HCT116 (cell line): Measurements from ENCODE around the gene SH3BP4. TPM values are rescaled to one million over a fixed set of nuclear protein-coding genes. Genes with fewer than 3 reads are reported as not detected.

Experiments used
- ATAC-seq: fragments of 200-7000 bp; cut with Tn5 transposase; 2 replicates; pipeline ENCODE4 v1.9.1; 2020; ENCODE audit warnings: mild to moderate bottlenecking, moderate library complexity
- BruUV-seq: library from RNA; stranded (reverse); fragments of 400-500 nt; replicated peaks from 2 replicates; lab custom pipeline; 2021; lab: Mats Ljungman, UMichigan
- CTCF ChIA-PET: fragments of 300-600 bp; sonication (Branson Sonifier 250); formaldehyde crosslinking; loops from one replicate; lab custom pipeline; 2021; ENCODE audit warnings: antibody characterized with exemption; lab: Charles Lee
- POLR2A ChIA-PET: fragments of 300-600, 350-600 bp; sonication (Branson Sonifier 250); formaldehyde crosslinking; loops from one replicate; lab custom pipeline; 2021; ENCODE audit warnings: antibody characterized with exemption; lab: Charles Lee
- RAD21 ChIA-PET, 2 experiments: fragments of 300-600 bp; sonication (Branson Sonifier 250); formaldehyde crosslinking; loops; one replicate each; lab custom pipeline; 2023; ENCODE audit warnings: low total read pairs in 2 of 2; ENCODE audit not compliant: uncharacterized antibody in 2 of 2, unreplicated experiment in 2 of 2, low non-redundant PET in 1 of 2; lab: Charles Lee
- DNase-seq: peaks from one replicate; pipeline ENCODE4 v3.0.0-alpha.2; 2010; ENCODE audit warnings: low read depth, low spot score
- H2AFZ ChIP-seq: fragments of 200-600 bp; shearing (Covaris generic), sonication (generic); 2 replicates; pipeline ENCODE4 v1.6.1; 2017; ENCODE audit warnings: low read depth, mixed run types, mixed read lengths, antibody characterized with exemption, low read length; ENCODE audit not compliant: poor library complexity, severe bottlenecking
- H3K27ac ChIP-seq: 2 replicates; pipeline ENCODE4 v1.5.1; 2012; ENCODE audit warnings: low read depth, low read length
- H3K27me3 ChIP-seq: fragments of 200-600 bp; sonication (generic); 2 replicates; pipeline ENCODE4 v1.6.1; 2016; ENCODE audit warnings: mixed run types, low read length, mixed read lengths; ENCODE audit not compliant: insufficient read depth
- H3K36me3 ChIP-seq, 2 experiments: fragments of 200-500 bp in 1 of 2; fragments of 200-600 bp in 1 of 2; sonication (Bioruptor generic) in 1 of 2; sonication (generic) in 1 of 2; 2 replicates each; pipeline versions ENCODE4 v1.5.1 to v1.6.1; 2014 to 2016; ENCODE audit warnings: low read length in 2 of 2, inconsistent platforms in 1 of 2, mixed read lengths in 1 of 2, mixed run types in 1 of 2; ENCODE audit not compliant: insufficient read depth in 2 of 2, control insufficient read depth in 1 of 2
- H3K4me1 ChIP-seq, 2 experiments: fragments of 200-600 bp in 1 of 2; sonication (generic) in 1 of 2; 2 replicates each; pipeline versions ENCODE4 v1.5.1 to v1.6.1; 2012 to 2017; ENCODE audit warnings: low read length in 2 of 2, inconsistent platforms in 1 of 2, mild to moderate bottlenecking in 1 of 2, mixed read lengths in 1 of 2, mixed run types in 1 of 2, moderate library complexity in 1 of 2; ENCODE audit not compliant: insufficient read depth in 2 of 2, control insufficient read depth in 1 of 2
- H3K4me2 ChIP-seq: fragments of 200-600 bp; sonication (generic); 2 replicates; pipeline ENCODE4 v1.6.1; 2017; ENCODE audit warnings: mixed run types, low read length, mixed read lengths
- H3K4me3 ChIP-seq, 2 experiments: fragments of 200-600 bp in 1 of 2; sonication (generic) in 1 of 2; replicated peaks in 1 of 2; 2 replicates each; pipeline ENCODE4 v1.5.1; 2011 to 2016; ENCODE audit warnings: low read length in 2 of 2, control low read depth in 1 of 2, low read depth in 1 of 2, mild to moderate bottlenecking in 1 of 2, mixed read lengths in 1 of 2, mixed run types in 1 of 2
- H3K79me2 ChIP-seq: fragments of 200-600 bp; sonication (generic); 2 replicates; pipeline ENCODE4 v1.6.1; 2017; ENCODE audit warnings: mild to moderate bottlenecking, mixed run types, low read length, moderate library complexity, mixed read lengths; ENCODE audit not compliant: insufficient read depth
- H3K9ac ChIP-seq: fragments of 200-600 bp; sonication (generic); 2 replicates; pipeline ENCODE4 v1.6.1; 2016; ENCODE audit warnings: low read length, mixed read lengths
- H3K9me2 ChIP-seq: fragments of 200-600 bp; sonication (generic), shearing (Covaris generic); 2 replicates; pipeline ENCODE4 v1.6.1; 2017; ENCODE audit warnings: mixed run types, mild to moderate bottlenecking, moderate library complexity; ENCODE audit not compliant: insufficient read depth
- H3K9me3 ChIP-seq, 2 experiments: fragments of 200-500 bp in 1 of 2; fragments of 200-600 bp in 1 of 2; sonication (Bioruptor generic) in 1 of 2; sonication (generic) in 1 of 2; 2 replicates each; pipeline ENCODE4 v1.6.1; 2014 to 2017; ENCODE audit warnings: low read length in 2 of 2, mixed read lengths in 2 of 2, inconsistent platforms in 1 of 2, low read depth in 1 of 2, mild to moderate bottlenecking in 1 of 2, mixed run types in 1 of 2, moderate library complexity in 1 of 2; ENCODE audit not compliant: control insufficient read depth in 1 of 2, insufficient read depth in 1 of 2
- H4K20me1 ChIP-seq: fragments of 200-600 bp; sonication (generic), shearing (Covaris generic); 2 replicates; pipeline ENCODE4 v1.6.1; 2017; ENCODE audit warnings: mixed run types, mild to moderate bottlenecking, moderate library complexity; ENCODE audit not compliant: insufficient read depth
- CEBPB ChIP-seq: IDR thresholded peaks from 2 replicates; pipeline ENCODE4 v1.6.1; 2012; ENCODE audit warnings: low read depth
- CTCF ChIP-seq, 3 experiments: fragments of 200-600 bp in 1 of 3; sonication (generic) in 1 of 3; IDR thresholded peaks in 2 of 3; conservative IDR thresholded peaks in 1 of 3; 2 replicates each; pipeline ENCODE4 v1.5.1; 2012 to 2017; ENCODE audit warnings: low read depth in 2 of 3, low read length in 2 of 3, antibody characterized with exemption in 1 of 3, borderline replicate concordance in 1 of 3, control low read depth in 1 of 3, mild to moderate bottlenecking in 1 of 3, mixed read lengths in 1 of 3, mixed run types in 1 of 3, moderate library complexity in 1 of 3; ENCODE audit not compliant: insufficient read depth in 1 of 3
- EGR1 ChIP-seq: IDR thresholded peaks from 2 replicates; pipeline ENCODE4 v1.6.1; 2012; ENCODE audit warnings: low read depth
- EZH2 ChIP-seq: fragments of 200-600 bp; sonication (generic); IDR thresholded peaks from 2 replicates; pipeline ENCODE4 v1.6.1; 2017; ENCODE audit warnings: antibody characterized with exemption, mixed run types
- EZH2phosphoT487 ChIP-seq: fragments of 200-600 bp; IDR thresholded peaks from 2 replicates; pipeline ENCODE4 v1.6.1; 2018; ENCODE audit warnings: antibody characterized with exemption, borderline replicate concordance
- FOSL1 ChIP-seq: IDR thresholded peaks from 2 replicates; pipeline ENCODE4 v1.6.1; 2012; ENCODE audit warnings: low read depth
- MAX ChIP-seq: IDR thresholded peaks from 2 replicates; pipeline ENCODE4 v1.6.1; 2012
- SIN3A ChIP-seq: IDR thresholded peaks from 2 replicates; pipeline ENCODE4 v1.6.1; 2012; ENCODE audit warnings: low read depth
- SRF ChIP-seq: IDR thresholded peaks from 2 replicates; pipeline ENCODE4 v1.6.1; 2012; ENCODE audit warnings: low read depth
- YY1 ChIP-seq: IDR thresholded peaks from 2 replicates; pipeline ENCODE4 v1.6.1; 2011; ENCODE audit warnings: low read length, low read depth, moderate library complexity, mild to moderate bottlenecking; ENCODE audit not compliant: insufficient replicate concordance; ENCODE audit errors: extremely low read depth
- ZFX ChIP-seq: fragments of 450-650 bp; IDR thresholded peaks from 2 replicates; pipeline ENCODE4 v1.6.1; 2017
- intact Hi-C: fragments of 100-400 bp; cut with micrococcal nuclease; formaldehyde crosslinking; loops from 2 replicates; pipeline ENCODE4 v1.10.0; 2022
- total RNA-seq: library from RNA; stranded (reverse); gene quantifications from one replicate; pipeline ENCODE4 v1.2.1, GENCODE V29; 2021; ENCODE audit not compliant: unreplicated experiment
- TF ChIP-seq, protein P1 (sequence below): IDR thresholded peaks from 2 replicates; pipeline ENCODE4 v1.6.1; 2012
- TF ChIP-seq, protein P2 (sequence below): IDR thresholded peaks from 2 replicates; pipeline ENCODE4 v1.6.1; 2012; ENCODE audit warnings: low read depth

SH3BP4 gene
- total RNA-seq, 1 experiment from 2014 or later, result 32.9 TPM

DNA sequence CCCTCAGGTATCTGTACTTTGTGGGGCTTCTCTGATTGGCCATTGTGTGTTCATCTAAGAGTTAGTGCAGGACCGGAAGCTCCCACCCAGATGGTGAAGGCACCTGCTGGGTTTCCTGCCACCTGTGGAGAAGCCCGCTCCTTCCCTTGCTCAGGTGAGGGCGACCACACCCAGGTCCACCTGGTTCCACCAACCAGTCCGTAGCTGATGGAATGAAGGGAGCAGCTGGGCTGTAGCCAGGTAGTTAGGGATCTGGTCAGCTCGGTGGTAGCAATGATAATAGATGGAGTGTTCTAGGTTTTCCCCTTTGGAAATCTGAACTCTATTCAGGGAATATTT lies 16.0 kb downstream of the SH3BP4 start:
- DNase-seq, result no peak
- intact Hi-C loops, result loop anchor here (5.0 kb wide), 1 partner anchor 84 kb away; no protein-coding TSS in a partner anchor
- H3K36me3 ChIP-seq, result no peaks in the 10 kb centered on the region
- H3K79me2 ChIP-seq, result peaks cover 82% of the 10 kb centered on the region
- no peaks in the 10 kb centered on the region for H3K9me3 ChIP-seq
- ChIA-PET RAD21 (no interaction called here), POLR2A (no interaction called here), CTCF (no interaction called here)
- H3K27me3 ChIP-seq, result no peaks in the 10 kb centered on the region
- no peak overlapping the region for H3K4me2 ChIP-seq
- H3K27ac ChIP-seq, result no peak overlapping the region
- H2AFZ ChIP-seq, result no peak overlapping the region
- H4K20me1 ChIP-seq, result peaks cover 6% of the 10 kb centered on the region; the same call in 1 of the 2 replicates
- peaks cover 77 to 91% of the 10 kb centered on the region in 2 experiments for H3K4me1 ChIP-seq
- ATAC-seq, result no peak
- no peak overlapping the region for H3K9ac ChIP-seq
- H3K9me2 ChIP-seq, result no peaks in the 10 kb centered on the region
- no peak for TF ChIP-seq FOSL1
- TF ChIP-seq EZH2phosphoT487, result no peak
- TF ChIP-seq CEBPB, result no peak
- TF ChIP-seq, protein P1, sequence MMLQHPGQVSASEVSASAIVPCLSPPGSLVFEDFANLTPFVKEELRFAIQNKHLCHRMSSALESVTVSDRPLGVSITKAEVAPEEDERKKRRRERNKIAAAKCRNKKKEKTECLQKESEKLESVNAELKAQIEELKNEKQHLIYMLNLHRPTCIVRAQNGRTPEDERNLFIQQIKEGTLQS, result no peak
- no peak for TF ChIP-seq SRF
- no TSS peak for BruUV-seq
- H3K4me3 ChIP-seq, result no peak overlapping the region

DNA sequence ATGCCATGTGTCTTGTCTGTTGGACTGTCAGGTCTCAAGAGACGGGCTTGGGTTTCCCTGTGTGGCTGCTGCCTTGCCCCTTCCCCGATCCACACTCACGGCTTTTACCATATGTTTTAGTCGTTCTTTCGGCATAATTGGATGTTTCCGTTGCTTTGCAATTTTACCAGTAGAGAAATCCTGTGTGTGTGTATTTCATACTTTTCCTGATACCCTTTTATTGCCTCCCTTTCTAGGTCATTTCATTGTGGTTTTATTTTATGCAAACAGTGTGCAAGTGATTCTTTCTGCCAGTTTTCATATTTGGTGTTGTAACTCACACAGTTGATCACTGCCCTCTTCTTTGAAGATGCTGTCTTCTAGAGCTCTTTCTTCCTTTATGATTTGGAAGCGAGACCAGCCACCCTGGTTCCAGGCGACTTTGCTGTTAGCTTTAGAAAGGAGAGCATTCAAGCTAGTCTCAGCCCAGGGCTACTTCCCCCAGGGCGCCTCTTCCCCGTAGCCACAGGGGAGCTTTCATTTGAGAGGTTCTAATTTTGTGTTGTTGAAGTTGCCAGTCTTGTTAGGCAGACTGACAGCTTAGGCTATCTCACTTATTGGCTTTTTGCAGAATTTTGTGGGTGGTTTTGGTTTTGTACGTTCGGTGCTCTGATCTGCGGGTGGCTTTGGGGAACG lies 17.0 kb downstream of the SH3BP4 start:
- RAD21 ChIA-PET, result no interaction called here
- Histone ChIP-seq H3K9me3 (no peaks in the 10 kb centered on the region), H3K27me3 (no peaks in the 10 kb centered on the region), H2AFZ (no peak overlapping the region), H3K4me3 (no peak overlapping the region), H3K36me3 (no peaks in the 10 kb centered on the region), H3K79me2 (peaks cover 82% of the 10 kb centered on the region), H3K9me2 (no peaks in the 10 kb centered on the region), H3K9ac (no peak overlapping the region), H3K4me1 (peaks cover 74 to 91% of the 10 kb centered on the region in 2 experiments), H3K27ac (peak overlapping the region; percentile 68; the same call in 1 of the 2 replicates), H4K20me1 (peaks cover 6% of the 10 kb centered on the region; the same call in 1 of the 2 replicates), H3K4me2 (peak overlapping the region; percentile 74)
- POLR2A ChIA-PET, result no interaction called here
- ATAC-seq, result no peak
- DNase-seq, result no peak
- intact Hi-C loops, result loop anchor here (5.0 kb wide), 1 partner anchor 84 kb away; no protein-coding TSS in a partner anchor
- TF ChIP-seq EGR1 (no peak), CEBPB (no peak), EZH2 (no peak), YY1 (no peak), SIN3A (no peak), MAX (no peak), CTCF (IDR thresholded peaks at IDR 0.05 in 2 of 3, conservative IDR thresholded peaks at IDR 0.05 in 1 of 3; ENCODE audit: borderline replicate concordance in 1 of 3, insufficient read depth in 1 of 3, low read depth in 2 of 3, low read length in 2 of 3) (no peak), ZFX (no peak)
- TF ChIP-seq, protein P1, result no peak
- TF ChIP-seq, protein P2, sequence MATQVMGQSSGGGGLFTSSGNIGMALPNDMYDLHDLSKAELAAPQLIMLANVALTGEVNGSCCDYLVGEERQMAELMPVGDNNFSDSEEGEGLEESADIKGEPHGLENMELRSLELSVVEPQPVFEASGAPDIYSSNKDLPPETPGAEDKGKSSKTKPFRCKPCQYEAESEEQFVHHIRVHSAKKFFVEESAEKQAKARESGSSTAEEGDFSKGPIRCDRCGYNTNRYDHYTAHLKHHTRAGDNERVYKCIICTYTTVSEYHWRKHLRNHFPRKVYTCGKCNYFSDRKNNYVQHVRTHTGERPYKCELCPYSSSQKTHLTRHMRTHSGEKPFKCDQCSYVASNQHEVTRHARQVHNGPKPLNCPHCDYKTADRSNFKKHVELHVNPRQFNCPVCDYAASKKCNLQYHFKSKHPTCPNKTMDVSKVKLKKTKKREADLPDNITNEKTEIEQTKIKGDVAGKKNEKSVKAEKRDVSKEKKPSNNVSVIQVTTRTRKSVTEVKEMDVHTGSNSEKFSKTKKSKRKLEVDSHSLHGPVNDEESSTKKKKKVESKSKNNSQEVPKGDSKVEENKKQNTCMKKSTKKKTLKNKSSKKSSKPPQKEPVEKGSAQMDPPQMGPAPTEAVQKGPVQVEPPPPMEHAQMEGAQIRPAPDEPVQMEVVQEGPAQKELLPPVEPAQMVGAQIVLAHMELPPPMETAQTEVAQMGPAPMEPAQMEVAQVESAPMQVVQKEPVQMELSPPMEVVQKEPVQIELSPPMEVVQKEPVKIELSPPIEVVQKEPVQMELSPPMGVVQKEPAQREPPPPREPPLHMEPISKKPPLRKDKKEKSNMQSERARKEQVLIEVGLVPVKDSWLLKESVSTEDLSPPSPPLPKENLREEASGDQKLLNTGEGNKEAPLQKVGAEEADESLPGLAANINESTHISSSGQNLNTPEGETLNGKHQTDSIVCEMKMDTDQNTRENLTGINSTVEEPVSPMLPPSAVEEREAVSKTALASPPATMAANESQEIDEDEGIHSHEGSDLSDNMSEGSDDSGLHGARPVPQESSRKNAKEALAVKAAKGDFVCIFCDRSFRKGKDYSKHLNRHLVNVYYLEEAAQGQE, result no peak
- TF ChIP-seq, all 23 proteins: peak for 0
- CTCF ChIA-PET, result no interaction called here
- BruUV-seq, result no TSS peak
